GM23248 (cell line): ENCODE results near the gene CCDC159.

ENCODE experiments used
- EZH2 ChIP-seq: fragments of 200-600 bp; sonication (generic); IDR thresholded peaks from 2 replicates; pipeline ENCODE4 v1.6.1; 2018; ENCODE audit warnings: antibody characterized with exemption, mild to moderate bottlenecking; ENCODE audit not compliant: insufficient read depth, poor library complexity, severe bottlenecking
- EZH2phosphoT487 ChIP-seq: fragments of 200-600 bp; sonication (generic); IDR thresholded peaks from 2 replicates; pipeline ENCODE4 v1.6.1; 2018; ENCODE audit warnings: antibody characterized with exemption, moderate library complexity, mild to moderate bottlenecking, low read depth; ENCODE audit not compliant: insufficient read depth

GRCh38 chr19:11387162-11388034 is 41.1 kb downstream of the CCDC159 start:
- TF ChIP-seq EZH2 (no peak), EZH2phosphoT487 (no peak)
